ENCODE results near the gene GCK. TPM values are rescaled to one million over a fixed set of nuclear protein-coding genes. Genes with fewer than 3 reads are reported as not detected.

Gene GCK
- total and polyA plus RNA-seq, 2 donors = 0.24 to 0.30 TPM

DNA sequence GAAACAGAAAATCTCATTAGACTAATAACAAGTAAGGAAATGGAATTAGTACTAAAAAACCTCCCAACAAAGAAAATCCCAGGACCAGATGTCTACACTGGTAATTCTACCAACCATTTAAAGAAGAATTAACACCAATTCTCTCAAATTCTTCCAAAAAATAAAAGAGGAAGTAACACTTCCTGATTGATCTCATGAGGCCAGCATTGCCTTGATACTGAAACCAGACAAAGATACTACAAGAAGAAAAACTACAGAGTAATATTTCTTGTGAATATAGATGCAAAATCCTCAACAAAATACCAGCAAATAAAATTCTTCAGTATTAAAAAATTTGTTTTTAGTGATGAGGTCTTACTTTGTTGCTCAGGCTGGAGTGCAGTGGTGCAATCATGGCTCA lies 21.3 kb downstream of the GCK start:
- DNase-seq (ENCODE audit: low read depth in 6 of 9, low spot score in 9 of 9) = no peak
- no peaks in the 10 kb centered on the region for H3K36me3 ChIP-seq (ENCODE audit: control insufficient read depth in 2 of 2, insufficient read depth in 2 of 2, low read length in 1 of 2)
- H3K27ac ChIP-seq (ENCODE audit: low read depth in 1 of 2, low read length in 1 of 2) = no peak overlapping the region
- H3K9me3 ChIP-seq (ENCODE audit: control insufficient read depth in 2 of 2, insufficient read depth in 1 of 2, low read length in 1 of 2) = no peaks in the 10 kb centered on the region
- no peaks in the 10 kb centered on the region for H3K4me1 ChIP-seq (ENCODE audit: control insufficient read depth in 2 of 2, insufficient read depth in 2 of 2, low read length in 2 of 2)
- H3K27me3 ChIP-seq (ENCODE audit: control insufficient read depth in 2 of 2, insufficient read depth in 1 of 2, low read length in 1 of 2) = peaks cover 0 to 2% of the 10 kb centered on the region in 2 donors
- H3K4me3 ChIP-seq (ENCODE audit: low read length in 2 of 2) = no peak overlapping the region

DNA sequence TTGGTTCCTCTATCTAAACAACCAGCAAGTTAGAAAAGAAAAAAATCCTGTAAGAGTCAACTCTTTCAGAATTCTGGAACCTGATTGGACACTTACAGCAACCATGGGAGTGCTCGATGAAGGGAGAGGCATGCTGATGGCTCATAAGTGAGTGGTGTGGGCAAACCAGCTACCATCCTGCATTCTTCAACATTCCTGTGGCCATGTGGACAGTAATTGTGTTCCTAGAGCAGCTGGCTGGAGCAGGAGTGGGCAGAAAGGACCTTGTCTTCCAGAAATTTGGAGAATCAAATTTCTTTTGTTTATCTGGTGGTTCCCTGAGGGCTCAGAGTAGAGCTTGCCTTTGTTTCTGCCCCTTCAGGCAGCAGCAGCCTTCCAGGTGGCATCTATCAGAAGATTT lies 25.6 kb downstream of the GCK start:
- Histone ChIP-seq H3K9me3 (ENCODE audit: control insufficient read depth in 2 of 2, insufficient read depth in 1 of 2, low read length in 1 of 2) (no peaks in the 10 kb centered on the region), H3K36me3 (ENCODE audit: control insufficient read depth in 2 of 2, insufficient read depth in 2 of 2, low read length in 1 of 2) (no peaks in the 10 kb centered on the region), H3K4me3 (ENCODE audit: low read length in 2 of 2) (no peak overlapping the region), H3K4me1 (ENCODE audit: control insufficient read depth in 2 of 2, insufficient read depth in 2 of 2, low read length in 2 of 2) (no peaks in the 10 kb centered on the region), H3K27me3 (ENCODE audit: control insufficient read depth in 2 of 2, insufficient read depth in 1 of 2, low read length in 1 of 2) (no peaks in the 10 kb centered on the region), H3K27ac (ENCODE audit: low read depth in 1 of 2, low read length in 1 of 2) (no peak overlapping the region)
- DNase-seq (ENCODE audit: low read depth in 6 of 9, low spot score in 9 of 9) = no peak
- 85% methylated on average over 1 of the region's 1 CpG for WGBS

DNA sequence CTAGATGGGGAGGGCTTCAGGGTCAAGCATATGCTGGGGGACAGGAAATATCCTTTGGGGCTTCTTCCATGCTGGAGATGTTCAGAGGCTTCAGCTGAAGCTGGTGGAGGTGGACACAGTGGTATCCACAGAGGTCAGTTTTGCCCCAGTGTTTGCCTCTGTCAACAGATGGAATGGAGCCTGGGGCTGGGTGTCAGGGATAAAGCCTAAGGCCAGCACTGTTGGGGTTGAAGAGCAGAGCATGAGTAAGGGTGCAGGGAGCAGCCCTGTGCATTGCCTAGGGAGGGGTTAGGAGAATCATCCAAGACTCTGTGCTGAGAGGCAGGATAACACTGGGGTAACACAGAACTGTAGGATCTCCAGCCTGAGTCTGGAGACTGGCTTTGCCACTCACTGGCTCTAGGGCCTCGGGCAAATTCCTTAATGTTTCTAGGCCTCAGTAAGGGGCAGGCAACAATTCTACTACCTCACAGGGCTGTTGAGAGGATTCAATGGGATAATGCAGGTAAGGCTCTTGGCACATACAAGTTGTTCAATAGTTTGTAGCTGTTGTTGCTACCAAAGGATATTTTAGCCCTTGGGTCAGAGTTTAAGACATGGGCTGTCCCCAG lies 26.3 kb downstream of the GCK start:
- no peak for DNase-seq (ENCODE audit: low read depth in 6 of 9, low spot score in 9 of 9)
- Histone ChIP-seq H3K4me1 (ENCODE audit: control insufficient read depth in 2 of 2, insufficient read depth in 2 of 2, low read length in 2 of 2) (no peaks in the 10 kb centered on the region), H3K4me3 (ENCODE audit: low read length in 2 of 2) (no peak overlapping the region), H3K36me3 (ENCODE audit: control insufficient read depth in 2 of 2, insufficient read depth in 2 of 2, low read length in 1 of 2) (no peaks in the 10 kb centered on the region), H3K27me3 (ENCODE audit: control insufficient read depth in 2 of 2, insufficient read depth in 1 of 2, low read length in 1 of 2) (no peaks in the 10 kb centered on the region), H3K27ac (ENCODE audit: low read depth in 1 of 2, low read length in 1 of 2) (no peak overlapping the region), H3K9me3 (ENCODE audit: control insufficient read depth in 2 of 2, insufficient read depth in 1 of 2, low read length in 1 of 2) (no peaks in the 10 kb centered on the region)
- WGBS = 88% methylated on average over 1 of the region's 1 CpG

DNA sequence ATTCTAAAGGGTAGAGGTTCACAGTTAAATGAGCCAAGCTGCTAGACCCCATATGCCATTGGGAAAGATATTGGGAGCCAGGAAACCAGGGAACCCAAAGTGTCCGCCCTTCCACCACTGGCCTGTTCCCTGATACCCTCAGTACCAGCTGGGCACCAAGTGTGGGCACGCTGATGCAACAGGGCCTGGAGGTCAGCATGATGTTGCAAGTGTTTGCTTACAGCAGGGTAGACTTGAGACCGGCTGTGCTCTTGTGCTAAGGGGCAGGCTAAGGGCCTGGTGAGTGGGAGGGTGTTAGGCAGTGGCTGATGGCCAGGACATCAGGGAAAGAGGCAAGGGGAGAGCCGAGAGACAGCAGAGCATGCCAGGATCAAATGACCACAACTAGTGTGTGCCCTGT lies 27.1 kb downstream of the GCK start:
- 98% methylated on average over 4 of the region's 4 CpGs for WGBS
- no peak overlapping the region for H3K27ac ChIP-seq (ENCODE audit: low read depth in 1 of 2, low read length in 1 of 2)
- H3K4me1 ChIP-seq (ENCODE audit: control insufficient read depth in 2 of 2, insufficient read depth in 2 of 2, low read length in 2 of 2) = no peaks in the 10 kb centered on the region
- no peaks in the 10 kb centered on the region for H3K9me3 ChIP-seq (ENCODE audit: control insufficient read depth in 2 of 2, insufficient read depth in 1 of 2, low read length in 1 of 2)
- H3K27me3 ChIP-seq (ENCODE audit: control insufficient read depth in 2 of 2, insufficient read depth in 1 of 2, low read length in 1 of 2) = no peaks in the 10 kb centered on the region
- H3K36me3 ChIP-seq (ENCODE audit: control insufficient read depth in 2 of 2, insufficient read depth in 2 of 2, low read length in 1 of 2) = no peaks in the 10 kb centered on the region
- DNase-seq (ENCODE audit: low read depth in 6 of 9, low spot score in 9 of 9) = no peak
- H3K4me3 ChIP-seq (ENCODE audit: low read length in 2 of 2) = no peak overlapping the region

DNA sequence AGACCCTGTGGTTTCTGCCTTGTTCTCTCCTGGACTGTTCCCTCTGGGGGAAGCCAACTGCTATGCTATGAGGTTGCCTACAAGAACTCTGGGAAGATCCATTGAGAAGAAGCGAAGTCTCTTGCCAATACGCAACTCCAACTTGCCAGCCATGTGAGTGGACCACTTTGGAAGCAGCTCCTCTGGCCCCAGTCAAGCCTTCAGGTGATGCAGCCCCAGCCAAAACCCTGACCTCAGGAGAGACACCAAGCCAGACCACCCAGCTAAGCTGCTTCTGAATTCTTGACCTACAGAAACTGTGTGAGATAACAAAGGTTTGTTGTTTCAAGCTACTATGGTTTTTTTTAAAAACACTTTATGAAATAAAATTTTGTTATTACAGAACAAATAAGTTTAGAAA lies 27.9 kb downstream of the GCK start:
- Histone ChIP-seq H3K27ac (ENCODE audit: low read depth in 1 of 2, low read length in 1 of 2) (no peak overlapping the region), H3K27me3 (ENCODE audit: control insufficient read depth in 2 of 2, insufficient read depth in 1 of 2, low read length in 1 of 2) (no peaks in the 10 kb centered on the region), H3K4me1 (ENCODE audit: control insufficient read depth in 2 of 2, insufficient read depth in 2 of 2, low read length in 2 of 2) (no peaks in the 10 kb centered on the region), H3K9me3 (ENCODE audit: control insufficient read depth in 2 of 2, insufficient read depth in 1 of 2, low read length in 1 of 2) (no peaks in the 10 kb centered on the region), H3K4me3 (ENCODE audit: low read length in 2 of 2) (no peak overlapping the region), H3K36me3 (ENCODE audit: control insufficient read depth in 2 of 2, insufficient read depth in 2 of 2, low read length in 1 of 2) (no peaks in the 10 kb centered on the region)
- 97% methylated on average over 2 of the region's 2 CpGs for WGBS
- DNase-seq (ENCODE audit: low read depth in 6 of 9, low spot score in 9 of 9) = no peak

DNA sequence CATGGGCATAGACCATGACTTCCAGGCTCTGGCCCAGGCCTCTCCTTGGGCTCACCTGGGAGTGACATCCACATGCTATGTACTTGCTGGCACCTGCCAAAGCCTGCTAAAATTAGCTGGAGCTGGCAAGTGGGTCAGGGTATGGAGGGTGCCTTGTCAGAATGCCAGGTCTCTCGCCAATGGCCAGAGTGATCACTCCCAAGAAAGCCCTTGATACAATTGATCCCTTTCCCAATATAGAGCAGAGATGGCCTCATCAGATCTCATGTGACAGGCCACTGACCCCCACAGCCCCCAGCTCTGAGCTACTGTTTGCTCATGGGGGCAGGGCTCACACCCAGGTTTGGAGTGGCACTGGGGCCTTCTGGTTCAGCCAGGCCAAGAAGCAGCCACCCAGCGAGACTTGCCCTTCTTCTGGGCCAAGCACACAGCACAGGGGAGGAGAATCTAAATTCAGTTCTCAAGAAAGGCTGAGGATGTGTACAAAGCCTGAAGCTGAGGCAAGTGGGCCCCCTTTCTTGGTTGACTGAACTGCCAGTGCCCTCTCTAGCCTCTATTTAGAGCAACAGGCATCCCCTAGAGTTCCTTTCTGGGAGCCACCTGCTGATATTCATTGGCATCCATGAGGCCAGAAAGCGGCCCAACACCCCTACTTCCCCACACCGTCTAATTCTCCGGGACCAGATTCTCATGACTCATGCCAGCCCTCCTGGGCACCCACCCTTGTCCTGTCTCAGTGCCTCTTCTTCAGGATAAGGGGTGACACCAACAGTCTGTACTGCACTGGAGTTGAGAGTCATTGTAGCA lies 29.2 kb downstream of the GCK start:
- H3K4me3 ChIP-seq (ENCODE audit: low read length in 2 of 2) = no peak overlapping the region
- H3K9me3 ChIP-seq (ENCODE audit: control insufficient read depth in 2 of 2, insufficient read depth in 1 of 2, low read length in 1 of 2) = no peaks in the 10 kb centered on the region
- H3K27ac ChIP-seq (ENCODE audit: low read depth in 1 of 2, low read length in 1 of 2) = no peak overlapping the region
- 94% methylated on average over 5 of the region's 5 CpGs for WGBS
- no peaks in the 10 kb centered on the region for H3K36me3 ChIP-seq (ENCODE audit: control insufficient read depth in 2 of 2, insufficient read depth in 2 of 2, low read length in 1 of 2)
- DNase-seq (ENCODE audit: low read depth in 6 of 9, low spot score in 9 of 9) = no peak
- H3K27me3 ChIP-seq (ENCODE audit: control insufficient read depth in 2 of 2, insufficient read depth in 1 of 2, low read length in 1 of 2) = no peaks in the 10 kb centered on the region
- no peaks in the 10 kb centered on the region for H3K4me1 ChIP-seq (ENCODE audit: control insufficient read depth in 2 of 2, insufficient read depth in 2 of 2, low read length in 2 of 2)

DNA sequence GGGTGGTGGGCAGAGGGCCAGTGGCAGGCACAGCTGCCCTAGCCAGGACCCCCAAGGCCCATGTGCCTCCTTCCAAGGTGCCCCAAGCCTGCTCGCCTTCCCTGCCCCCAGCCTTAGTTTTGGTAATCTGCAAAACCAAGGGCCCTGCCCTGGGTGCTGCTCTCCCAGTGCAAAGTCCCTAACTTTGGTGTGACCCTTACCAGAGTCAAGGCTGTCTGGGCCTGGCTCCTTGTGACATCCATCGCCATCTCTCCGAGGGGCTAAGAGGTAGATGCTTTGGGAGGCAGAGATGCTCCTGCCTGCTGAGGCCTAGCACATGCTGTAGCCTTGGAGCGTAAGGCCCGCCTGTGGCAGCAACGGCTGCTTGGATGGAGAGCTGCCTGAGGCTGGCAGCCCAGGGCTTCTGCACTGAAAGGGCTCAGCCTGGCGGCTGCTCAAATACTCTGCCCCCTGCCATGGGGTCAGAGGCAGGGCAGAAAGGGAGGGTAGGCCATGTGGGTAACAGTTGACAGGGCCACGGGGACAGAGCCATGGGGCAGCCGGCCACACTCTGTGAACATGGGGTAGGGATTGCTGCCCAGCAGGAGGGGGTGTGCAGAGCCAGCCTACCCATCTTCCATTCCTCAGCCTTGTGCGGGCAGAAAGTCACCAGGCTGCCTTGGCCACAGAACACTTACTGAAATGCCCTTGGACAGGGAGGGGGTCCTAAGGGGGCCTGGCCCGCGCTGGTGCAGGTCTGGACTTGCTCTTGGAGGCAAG lies 30.2 kb downstream of the GCK start:
- DNase-seq (ENCODE audit: low read depth in 6 of 9, low spot score in 9 of 9) = no peak
- Histone ChIP-seq H3K4me3 (ENCODE audit: low read length in 2 of 2) (no peak overlapping the region), H3K36me3 (ENCODE audit: control insufficient read depth in 2 of 2, insufficient read depth in 2 of 2, low read length in 1 of 2) (no peaks in the 10 kb centered on the region), H3K27ac (ENCODE audit: low read depth in 1 of 2, low read length in 1 of 2) (no peak overlapping the region), H3K4me1 (ENCODE audit: control insufficient read depth in 2 of 2, insufficient read depth in 2 of 2, low read length in 2 of 2) (no peaks in the 10 kb centered on the region), H3K9me3 (ENCODE audit: control insufficient read depth in 2 of 2, insufficient read depth in 1 of 2, low read length in 1 of 2) (no peaks in the 10 kb centered on the region), H3K27me3 (ENCODE audit: control insufficient read depth in 2 of 2, insufficient read depth in 1 of 2, low read length in 1 of 2) (no peaks in the 10 kb centered on the region)
- WGBS = 97% methylated on average over 12 of the region's 12 CpGs

DNA sequence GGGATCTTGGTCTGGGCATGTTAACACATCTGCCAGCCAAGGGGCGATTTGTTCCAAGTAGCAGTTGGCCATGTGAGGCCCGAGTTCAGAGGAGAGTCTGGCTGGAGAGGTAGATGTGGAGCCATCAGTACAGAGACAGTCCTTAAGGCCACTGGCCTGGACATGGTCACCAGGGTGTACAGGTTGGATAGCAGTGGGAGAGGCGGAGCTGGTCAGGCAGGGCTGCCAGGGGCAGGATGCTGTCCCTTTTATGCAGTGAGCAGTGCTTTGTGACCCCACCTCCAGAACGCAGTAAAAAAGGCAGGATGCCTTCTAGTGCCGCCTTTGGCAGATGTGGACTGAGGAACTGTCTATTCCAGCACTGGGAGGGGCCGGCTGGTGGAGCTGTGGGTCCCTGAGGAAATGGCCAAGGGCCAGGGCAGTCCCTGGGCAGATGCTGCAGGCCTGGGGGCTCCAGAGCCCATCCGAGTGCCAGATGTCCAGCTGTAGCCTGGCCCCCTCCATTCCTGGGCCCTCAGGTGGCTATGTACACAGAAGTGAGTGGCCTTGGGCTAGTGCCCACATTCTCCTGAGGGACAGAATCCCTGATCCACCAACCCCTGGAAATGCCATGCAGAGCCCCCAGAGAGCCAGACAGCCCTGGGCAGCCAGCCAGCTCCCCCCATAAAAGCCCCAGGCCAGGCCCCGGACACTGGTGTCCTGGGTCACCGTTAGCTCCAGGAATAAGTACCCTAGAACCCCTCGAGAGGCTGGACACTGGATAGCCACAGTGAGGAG lies 31.0 kb downstream of the GCK start:
- no peak overlapping the region for H3K27ac ChIP-seq (ENCODE audit: low read depth in 1 of 2, low read length in 1 of 2)
- no peaks in the 10 kb centered on the region for H3K36me3 ChIP-seq (ENCODE audit: control insufficient read depth in 2 of 2, insufficient read depth in 2 of 2, low read length in 1 of 2)
- 96% methylated on average over 10 of the region's 10 CpGs for WGBS
- H3K4me1 ChIP-seq (ENCODE audit: control insufficient read depth in 2 of 2, insufficient read depth in 2 of 2, low read length in 2 of 2) = no peaks in the 10 kb centered on the region
- H3K4me3 ChIP-seq (ENCODE audit: low read length in 2 of 2) = no peak overlapping the region
- H3K9me3 ChIP-seq (ENCODE audit: control insufficient read depth in 2 of 2, insufficient read depth in 1 of 2, low read length in 1 of 2) = no peaks in the 10 kb centered on the region
- no peaks in the 10 kb centered on the region for H3K27me3 ChIP-seq (ENCODE audit: control insufficient read depth in 2 of 2, insufficient read depth in 1 of 2, low read length in 1 of 2)
- no peak for DNase-seq (ENCODE audit: low read depth in 6 of 9, low spot score in 9 of 9)
